HepG2 (cell line): ENCODE results near the gene SIRT7. TPM values are rescaled to one million over a fixed set of nuclear protein-coding genes. Genes with fewer than 3 reads are reported as not detected.
A peak's percentile ranks its signal among the peaks of the same experiment; 100 is the strongest.

Source experiments
- ETV5 ChIP-seq: IDR thresholded peaks from 2 replicates; pipeline ENCODE4 v1.6.1; 2018; ENCODE audit warnings: missing biosample characterization, missing genetic modification reagents, inconsistent platforms, borderline replicate concordance
- KLF9 ChIP-seq: IDR thresholded peaks from 2 replicates; pipeline ENCODE4 v1.6.1; 2016; ENCODE audit warnings: low read depth
- MAZ ChIP-seq, 2 experiments: sonication (generic) in 1 of 2; formaldehyde crosslinking in 1 of 2; IDR thresholded peaks; 2 replicates each; pipeline versions ENCODE4 v1.5.0 to v1.6.1; 2012 to 2020; ENCODE audit warnings: low read depth in 2 of 2, mild to moderate bottlenecking in 2 of 2, borderline replicate concordance in 1 of 2, improper control_type of control experiment in 1 of 2, low read length in 1 of 2, missing genetic modification reagents in 1 of 2, moderate library complexity in 1 of 2
- SRY ChIP-seq: sonication (generic); formaldehyde crosslinking; IDR thresholded peaks from 2 replicates; pipeline ENCODE4 v1.8.0; 2022; ENCODE audit warnings: mild to moderate bottlenecking, missing genetic modification reagents
- ZNF598 ChIP-seq: sonication (generic); formaldehyde crosslinking; IDR thresholded peaks from 2 replicates; pipeline ENCODE4 v1.5.1; 2020; ENCODE audit warnings: mild to moderate bottlenecking, missing genetic modification reagents, borderline replicate concordance
- ZSCAN31 ChIP-seq: sonication (generic); formaldehyde crosslinking; IDR thresholded peaks from 2 replicates; pipeline ENCODE4 v1.5.0; 2020; ENCODE audit warnings: low read depth, mild to moderate bottlenecking, missing genetic modification reagents
- polyA plus RNA-seq, 8 experiments: library from polyadenylated mRNA; depleted of rRNA in 3 of 8; stranded (reverse) in 7 of 8; unstranded in 1 of 8; fragments of >200 nt; fragmentation: Illumina TruSeq in 4 of 8; extraction: Trizol in 4 of 8; gene quantifications; 2 replicates each; pipeline versions ENCODE4 v1.2.1 to v1.2.3, GENCODE V29; 2011 to 2016; ENCODE audit warnings: low read depth in 4 of 8, missing spikeins in 1 of 8, mixed read lengths in 1 of 8; ENCODE audit not compliant: insufficient read depth in 1 of 8
- total RNA-seq, 5 experiments: library from RNA; depleted of rRNA; stranded (reverse); fragments of >200 nt; fragmentation: Illumina TruSeq; extraction: Trizol; gene quantifications; 2 replicates each; pipeline ENCODE4 v1.2.3, GENCODE V29; 2016; ENCODE audit warnings: low read depth in 1 of 5
- TF ChIP-seq, protein P1 (sequence below): sonication (generic); formaldehyde crosslinking; IDR thresholded peaks from 2 replicates; pipeline ENCODE4 v1.5.1; 2020; ENCODE audit warnings: mild to moderate bottlenecking, missing genetic modification reagents, moderate library complexity
- TF ChIP-seq, protein P2 (sequence below): sonication (generic); formaldehyde crosslinking; IDR thresholded peaks from 2 replicates; pipeline ENCODE4 v1.5.1; 2020; ENCODE audit warnings: mild to moderate bottlenecking, moderate library complexity, missing genetic modification reagents
- TF ChIP-seq, protein P3 (sequence below): sonication (generic); formaldehyde crosslinking; IDR thresholded peaks from 2 replicates; pipeline ENCODE4 v1.8.0; 2022; ENCODE audit warnings: missing genetic modification reagents, mild to moderate bottlenecking, inconsistent platforms, borderline replicate concordance
- TF ChIP-seq, protein P4 (sequence below): sonication (generic); formaldehyde crosslinking; IDR thresholded peaks from 2 replicates; pipeline ENCODE4 v1.4.0; 2020; ENCODE audit warnings: missing genetic modification reagents
- TF ChIP-seq, protein P5 (sequence below): sonication (generic); formaldehyde crosslinking; IDR thresholded peaks from 2 replicates; pipeline ENCODE4 v1.9.0; 2022; ENCODE audit warnings: low read depth, missing genetic modification reagents

Gene SIRT7
- total and polyA plus RNA-seq, 2 of the 13 experiments (the other 11 are each of a cell fraction or from before 2014, with no cell fraction given), result 8.3 to 24.8 TPM

DNA sequence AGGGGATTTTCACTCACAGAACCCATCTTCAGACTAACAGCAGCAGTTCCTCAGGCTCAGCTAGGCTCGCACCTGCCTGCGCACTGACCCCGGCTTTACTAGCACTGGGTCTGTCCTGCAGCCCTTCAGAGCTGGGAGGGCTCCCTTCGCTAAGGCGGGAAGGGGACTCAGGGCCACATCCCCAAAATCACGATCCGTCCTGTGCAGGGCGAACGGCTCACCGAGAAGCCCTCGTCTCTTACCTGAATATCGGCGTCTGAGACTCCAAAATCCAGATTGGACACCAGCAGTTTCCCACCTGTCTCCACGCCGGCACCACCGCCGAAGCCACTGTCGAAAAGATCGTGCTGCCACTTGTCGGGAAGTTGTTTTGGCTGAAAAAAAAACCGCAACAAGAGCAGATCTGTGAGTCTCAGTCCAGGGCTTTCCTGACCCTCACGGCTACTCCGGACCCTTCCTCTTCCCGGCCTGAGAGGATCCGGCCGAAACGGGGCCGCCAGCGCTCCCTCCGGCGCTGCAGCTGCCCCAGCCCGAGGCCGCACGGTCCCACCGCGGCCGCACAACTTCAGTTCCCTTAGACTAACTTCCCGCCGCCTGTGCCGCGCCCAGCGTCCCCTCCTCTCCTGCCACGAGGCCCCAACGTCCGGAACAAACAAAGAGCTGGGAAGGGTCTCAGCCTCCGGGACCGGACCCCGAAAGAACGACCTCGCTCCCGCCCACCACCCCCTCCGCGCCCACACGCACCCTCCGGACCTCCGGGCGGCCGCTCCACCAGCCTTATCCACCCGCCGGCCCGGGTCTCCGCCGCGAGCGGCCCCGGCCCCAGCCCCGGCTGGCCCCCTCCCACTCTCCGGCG is 27.3 kb downstream of the SIRT7 start (continued):
- TF ChIP-seq, protein P1, sequence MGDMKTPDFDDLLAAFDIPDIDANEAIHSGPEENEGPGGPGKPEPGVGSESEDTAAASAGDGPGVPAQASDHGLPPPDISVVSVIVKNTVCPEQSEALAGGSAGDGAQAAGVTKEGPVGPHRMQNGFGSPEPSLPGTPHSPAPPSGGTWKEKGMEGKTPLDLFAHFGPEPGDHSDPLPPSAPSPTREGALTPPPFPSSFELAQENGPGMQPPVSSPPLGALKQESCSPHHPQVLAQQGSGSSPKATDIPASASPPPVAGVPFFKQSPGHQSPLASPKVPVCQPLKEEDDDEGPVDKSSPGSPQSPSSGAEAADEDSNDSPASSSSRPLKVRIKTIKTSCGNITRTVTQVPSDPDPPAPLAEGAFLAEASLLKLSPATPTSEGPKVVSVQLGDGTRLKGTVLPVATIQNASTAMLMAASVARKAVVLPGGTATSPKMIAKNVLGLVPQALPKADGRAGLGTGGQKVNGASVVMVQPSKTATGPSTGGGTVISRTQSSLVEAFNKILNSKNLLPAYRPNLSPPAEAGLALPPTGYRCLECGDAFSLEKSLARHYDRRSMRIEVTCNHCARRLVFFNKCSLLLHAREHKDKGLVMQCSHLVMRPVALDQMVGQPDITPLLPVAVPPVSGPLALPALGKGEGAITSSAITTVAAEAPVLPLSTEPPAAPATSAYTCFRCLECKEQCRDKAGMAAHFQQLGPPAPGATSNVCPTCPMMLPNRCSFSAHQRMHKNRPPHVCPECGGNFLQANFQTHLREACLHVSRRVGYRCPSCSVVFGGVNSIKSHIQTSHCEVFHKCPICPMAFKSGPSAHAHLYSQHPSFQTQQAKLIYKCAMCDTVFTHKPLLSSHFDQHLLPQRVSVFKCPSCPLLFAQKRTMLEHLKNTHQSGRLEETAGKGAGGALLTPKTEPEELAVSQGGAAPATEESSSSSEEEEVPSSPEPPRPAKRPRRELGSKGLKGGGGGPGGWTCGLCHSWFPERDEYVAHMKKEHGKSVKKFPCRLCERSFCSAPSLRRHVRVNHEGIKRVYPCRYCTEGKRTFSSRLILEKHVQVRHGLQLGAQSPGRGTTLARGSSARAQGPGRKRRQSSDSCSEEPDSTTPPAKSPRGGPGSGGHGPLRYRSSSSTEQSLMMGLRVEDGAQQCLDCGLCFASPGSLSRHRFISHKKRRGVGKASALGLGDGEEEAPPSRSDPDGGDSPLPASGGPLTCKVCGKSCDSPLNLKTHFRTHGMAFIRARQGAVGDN, result peak; percentile 42
- TF ChIP-seq MAZ (IDR thresholded peaks at IDR 0.05; ENCODE audit: borderline replicate concordance, low read depth, low read length) (no peak), MAZ (CRISPR knock-in tag; IDR thresholded peaks at IDR 0.05; ENCODE audit: low read depth) (0 out of 2 replicates have a peak, but pooled peaks have one; percentile 18), ZNF598 (CRISPR knock-in tag) (peak; percentile 68; the same call in 1 of the 2 replicates), SRY (CRISPR knock-in tag) (peak; percentile 82; the same call in 1 of the 2 replicates), ZSCAN31 (CRISPR knock-in tag) (no peak), ETV5 (CRISPR knock-in tag) (peak; percentile 39), KLF9 (CRISPR knock-in tag) (no peak)
- TF ChIP-seq, protein P2, sequence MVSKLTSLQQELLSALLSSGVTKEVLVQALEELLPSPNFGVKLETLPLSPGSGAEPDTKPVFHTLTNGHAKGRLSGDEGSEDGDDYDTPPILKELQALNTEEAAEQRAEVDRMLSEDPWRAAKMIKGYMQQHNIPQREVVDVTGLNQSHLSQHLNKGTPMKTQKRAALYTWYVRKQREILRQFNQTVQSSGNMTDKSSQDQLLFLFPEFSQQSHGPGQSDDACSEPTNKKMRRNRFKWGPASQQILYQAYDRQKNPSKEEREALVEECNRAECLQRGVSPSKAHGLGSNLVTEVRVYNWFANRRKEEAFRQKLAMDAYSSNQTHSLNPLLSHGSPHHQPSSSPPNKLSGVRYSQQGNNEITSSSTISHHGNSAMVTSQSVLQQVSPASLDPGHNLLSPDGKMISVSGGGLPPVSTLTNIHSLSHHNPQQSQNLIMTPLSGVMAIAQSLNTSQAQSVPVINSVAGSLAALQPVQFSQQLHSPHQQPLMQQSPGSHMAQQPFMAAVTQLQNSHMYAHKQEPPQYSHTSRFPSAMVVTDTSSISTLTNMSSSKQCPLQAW (CRISPR knock-in tag), result no peak
- TF ChIP-seq, protein P3, sequence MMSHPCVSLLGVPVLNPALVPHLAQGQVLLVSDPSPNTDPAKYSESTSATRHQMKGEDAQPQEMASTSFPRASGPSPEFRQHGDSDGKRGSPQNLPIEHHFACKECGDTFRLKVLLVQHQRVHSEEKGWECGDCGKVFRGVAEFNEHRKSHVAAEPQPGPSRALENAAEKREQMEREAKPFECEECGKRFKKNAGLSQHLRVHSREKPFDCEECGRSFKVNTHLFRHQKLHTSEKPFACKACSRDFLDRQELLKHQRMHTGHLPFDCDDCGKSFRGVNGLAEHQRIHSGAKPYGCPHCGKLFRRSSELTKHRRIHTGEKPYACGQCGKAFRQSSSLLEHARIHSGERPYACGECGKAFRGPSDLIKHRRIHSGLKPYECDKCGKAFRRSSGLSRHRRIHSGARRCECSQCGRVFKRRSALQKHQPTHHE (CRISPR knock-in tag), result no peak
- TF ChIP-seq, protein P4, sequence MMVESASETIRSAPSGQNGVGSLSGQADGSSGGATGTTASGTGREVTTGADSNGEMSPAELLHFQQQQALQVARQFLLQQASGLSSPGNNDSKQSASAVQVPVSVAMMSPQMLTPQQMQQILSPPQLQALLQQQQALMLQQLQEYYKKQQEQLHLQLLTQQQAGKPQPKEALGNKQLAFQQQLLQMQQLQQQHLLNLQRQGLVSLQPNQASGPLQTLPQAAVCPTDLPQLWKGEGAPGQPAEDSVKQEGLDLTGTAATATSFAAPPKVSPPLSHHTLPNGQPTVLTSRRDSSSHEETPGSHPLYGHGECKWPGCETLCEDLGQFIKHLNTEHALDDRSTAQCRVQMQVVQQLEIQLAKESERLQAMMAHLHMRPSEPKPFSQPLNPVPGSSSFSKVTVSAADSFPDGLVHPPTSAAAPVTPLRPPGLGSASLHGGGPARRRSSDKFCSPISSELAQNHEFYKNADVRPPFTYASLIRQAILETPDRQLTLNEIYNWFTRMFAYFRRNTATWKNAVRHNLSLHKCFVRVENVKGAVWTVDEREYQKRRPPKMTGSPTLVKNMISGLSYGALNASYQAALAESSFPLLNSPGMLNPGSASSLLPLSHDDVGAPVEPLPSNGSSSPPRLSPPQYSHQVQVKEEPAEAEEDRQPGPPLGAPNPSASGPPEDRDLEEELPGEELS, result no peak
- TF ChIP-seq, protein P5, sequence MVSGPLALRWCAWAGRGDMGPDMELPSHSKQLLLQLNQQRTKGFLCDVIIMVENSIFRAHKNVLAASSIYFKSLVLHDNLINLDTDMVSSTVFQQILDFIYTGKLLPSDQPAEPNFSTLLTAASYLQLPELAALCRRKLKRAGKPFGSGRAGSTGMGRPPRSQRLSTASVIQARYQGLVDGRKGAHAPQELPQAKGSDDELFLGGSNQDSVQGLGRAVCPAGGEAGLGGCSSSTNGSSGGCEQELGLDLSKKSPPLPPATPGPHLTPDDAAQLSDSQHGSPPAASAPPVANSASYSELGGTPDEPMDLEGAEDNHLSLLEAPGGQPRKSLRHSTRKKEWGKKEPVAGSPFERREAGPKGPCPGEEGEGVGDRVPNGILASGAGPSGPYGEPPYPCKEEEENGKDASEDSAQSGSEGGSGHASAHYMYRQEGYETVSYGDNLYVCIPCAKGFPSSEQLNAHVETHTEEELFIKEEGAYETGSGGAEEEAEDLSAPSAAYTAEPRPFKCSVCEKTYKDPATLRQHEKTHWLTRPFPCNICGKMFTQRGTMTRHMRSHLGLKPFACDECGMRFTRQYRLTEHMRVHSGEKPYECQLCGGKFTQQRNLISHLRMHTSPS, result no peak
